HEK293T (cell line): ENCODE data around the gene ARNT2.
"Not testable (repeated sequence)": the region's sequence is repeated elsewhere in the genome, so short reads cannot be mapped to it uniquely, and the experiment has no call there.

ENCODE experiments used
- ARNT ChIP-seq: fragments of 450-650 bp; IDR thresholded peaks from 2 replicates; pipeline ENCODE4 v1.6.1; 2017; ENCODE audit warnings: mild to moderate bottlenecking
- BHLHE40 ChIP-seq: fragments of 450-650 bp; IDR thresholded peaks from 2 replicates; pipeline ENCODE4 v1.6.1; 2016; ENCODE audit warnings: mild to moderate bottlenecking, moderate library complexity, borderline replicate concordance
- CTBP1 ChIP-seq: fragments of 450-650 bp; IDR thresholded peaks from 2 replicates; pipeline ENCODE4 v1.6.1; 2016; ENCODE audit warnings: borderline replicate concordance
- ELF4 ChIP-seq: fragments of 450-650 bp; IDR thresholded peaks from 2 replicates; pipeline ENCODE4 v1.6.1; 2017; ENCODE audit warnings: antibody characterized with exemption
- FOXA1 ChIP-seq: fragments of 450-650 bp; IDR thresholded peaks from 2 replicates; pipeline ENCODE4 v1.6.1; 2016; ENCODE audit warnings: mild to moderate bottlenecking
- FOXK2 ChIP-seq: fragments of 450-650 bp; IDR thresholded peaks from 2 replicates; pipeline ENCODE4 v1.6.1; 2016; ENCODE audit warnings: mild to moderate bottlenecking
- FOXM1 ChIP-seq: fragments of 450-650 bp; IDR thresholded peaks from 2 replicates; pipeline ENCODE4 v1.6.1; 2017; ENCODE audit warnings: mild to moderate bottlenecking, borderline replicate concordance
- HDGF ChIP-seq: fragments of 450-650 bp; IDR thresholded peaks from 2 replicates; pipeline ENCODE4 v1.6.1; 2017; ENCODE audit warnings: antibody characterized with exemption, borderline replicate concordance
- L3MBTL2 ChIP-seq: fragments of 450-650 bp; conservative IDR thresholded peaks from 2 replicates; pipeline ENCODE4 v1.6.1; 2016; ENCODE audit warnings: mild to moderate bottlenecking
- NFRKB ChIP-seq: fragments of 450-650 bp; IDR thresholded peaks from 2 replicates; pipeline ENCODE4 v1.6.1; 2016; ENCODE audit warnings: mild to moderate bottlenecking, moderate library complexity
- SP1 ChIP-seq: fragments of 450-650 bp; IDR thresholded peaks from 2 replicates; pipeline ENCODE4 v1.6.1; 2017
- SUZ12 ChIP-seq: fragments of 450-650 bp; IDR thresholded peaks from 2 replicates; pipeline ENCODE4 v1.6.1; 2016; ENCODE audit warnings: mild to moderate bottlenecking
- TARDBP ChIP-seq: fragments of 450-650 bp; IDR thresholded peaks from 2 replicates; pipeline ENCODE4 v1.6.1; 2016
- ZNF384 ChIP-seq: fragments of 450-650 bp; IDR thresholded peaks from 2 replicates; pipeline ENCODE4 v1.6.1; 2016

DNA sequence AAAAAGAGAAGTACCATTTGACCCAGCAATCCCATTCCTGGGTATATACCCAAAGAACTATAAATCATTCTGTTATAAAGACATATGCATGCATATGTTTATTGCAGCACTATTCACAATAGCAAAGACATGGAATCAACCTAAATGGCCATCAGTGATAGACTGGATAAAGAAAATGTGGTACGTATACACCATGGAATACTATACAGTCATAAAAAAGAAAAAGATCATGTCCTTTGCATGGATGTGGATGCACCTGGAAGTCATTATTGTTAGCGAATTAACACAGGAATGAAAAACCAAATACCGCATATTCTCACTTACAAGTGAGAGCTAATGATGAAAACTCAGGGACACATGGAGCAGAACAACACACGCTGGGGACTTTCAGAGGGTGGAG, 106.8 kb downstream of the ARNT2 start:
- TF ChIP-seq NFRKB, TARDBP, CTBP1, SP1, SUZ12, BHLHE40, FOXA1, FOXM1, HDGF, FOXK2, L3MBTL2, ZNF384, ARNT, ELF4: not testable (repeated sequence)
